Measurements from ENCODE around the gene ZNRD2. TPM values are rescaled to one million over a fixed set of nuclear protein-coding genes. Genes with fewer than 3 reads are reported as not detected.

Gene ZNRD2
- total and polyA plus RNA-seq, 10 of the 15 experiments (the other 5 are each of a cell fraction or from before 2014, with no cell fraction given), result 7.9 to 111 (median 55.4) TPM

DNA sequence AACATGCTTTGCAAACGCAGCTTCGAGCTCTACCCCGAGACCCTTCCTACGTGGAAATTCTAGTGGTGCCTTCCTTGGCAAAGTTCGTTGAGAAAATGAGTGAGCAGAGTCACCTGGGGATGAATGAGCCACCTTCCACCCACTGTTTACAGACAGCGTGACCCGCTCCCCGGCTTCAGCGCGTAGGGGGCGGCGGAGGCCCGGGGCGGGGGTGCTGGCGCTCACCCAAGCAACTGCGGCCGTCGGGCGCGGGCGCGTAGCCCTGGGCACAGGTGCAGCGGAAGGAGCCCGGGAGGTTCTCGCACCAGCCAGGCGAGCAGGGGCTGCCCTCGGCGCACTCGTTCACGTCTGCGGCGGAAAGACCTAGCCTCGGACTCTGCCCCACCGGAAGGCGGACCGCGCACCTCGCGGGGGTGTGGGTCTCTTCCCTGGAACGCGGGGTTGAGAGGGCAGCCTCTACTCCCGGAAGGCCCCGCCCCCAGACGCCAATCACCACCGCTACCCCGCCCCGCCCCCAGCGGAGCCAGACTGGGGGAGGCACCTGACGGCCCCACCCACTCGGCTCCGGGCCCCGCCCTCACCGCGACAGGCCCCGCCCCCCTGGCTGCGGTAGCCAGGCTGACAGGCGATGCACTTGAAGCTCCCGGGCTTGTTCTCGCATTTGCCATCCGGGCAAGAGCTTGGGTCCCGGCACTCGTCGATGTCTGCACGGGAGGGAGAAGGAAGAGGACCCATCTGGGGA is 23.9 kb upstream of the ZNRD2 start (continued):
- no peak for TF ChIP-seq REST (IDR thresholded peaks at IDR 0.05; ENCODE audit: low read depth, low read length)
- TF ChIP-seq, protein P1, sequence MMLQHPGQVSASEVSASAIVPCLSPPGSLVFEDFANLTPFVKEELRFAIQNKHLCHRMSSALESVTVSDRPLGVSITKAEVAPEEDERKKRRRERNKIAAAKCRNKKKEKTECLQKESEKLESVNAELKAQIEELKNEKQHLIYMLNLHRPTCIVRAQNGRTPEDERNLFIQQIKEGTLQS (IDR thresholded peaks at IDR 0.05; ENCODE audit: borderline replicate concordance, extremely low read depth, low read depth, low read length), result no peak
- TF ChIP-seq RAD51 (IDR thresholded peaks at IDR 0.05), result no peak
- TF ChIP-seq SREBF2 (IDR thresholded peaks at IDR 0.05; ENCODE audit: low read length), result no peak
- no peak for TF ChIP-seq ZBED1 (IDR thresholded peaks at IDR 0.05; ENCODE audit: borderline replicate concordance)
- TF ChIP-seq E4F1 (IDR thresholded peaks at IDR 0.05; ENCODE audit: borderline replicate concordance, partially characterized antibody), result no peak
- peak; percentile 81; the same call in 1 of the 2 replicates for TF ChIP-seq IKZF1 (conservative IDR thresholded peaks at IDR 0.05)
- TF ChIP-seq, protein P2, sequence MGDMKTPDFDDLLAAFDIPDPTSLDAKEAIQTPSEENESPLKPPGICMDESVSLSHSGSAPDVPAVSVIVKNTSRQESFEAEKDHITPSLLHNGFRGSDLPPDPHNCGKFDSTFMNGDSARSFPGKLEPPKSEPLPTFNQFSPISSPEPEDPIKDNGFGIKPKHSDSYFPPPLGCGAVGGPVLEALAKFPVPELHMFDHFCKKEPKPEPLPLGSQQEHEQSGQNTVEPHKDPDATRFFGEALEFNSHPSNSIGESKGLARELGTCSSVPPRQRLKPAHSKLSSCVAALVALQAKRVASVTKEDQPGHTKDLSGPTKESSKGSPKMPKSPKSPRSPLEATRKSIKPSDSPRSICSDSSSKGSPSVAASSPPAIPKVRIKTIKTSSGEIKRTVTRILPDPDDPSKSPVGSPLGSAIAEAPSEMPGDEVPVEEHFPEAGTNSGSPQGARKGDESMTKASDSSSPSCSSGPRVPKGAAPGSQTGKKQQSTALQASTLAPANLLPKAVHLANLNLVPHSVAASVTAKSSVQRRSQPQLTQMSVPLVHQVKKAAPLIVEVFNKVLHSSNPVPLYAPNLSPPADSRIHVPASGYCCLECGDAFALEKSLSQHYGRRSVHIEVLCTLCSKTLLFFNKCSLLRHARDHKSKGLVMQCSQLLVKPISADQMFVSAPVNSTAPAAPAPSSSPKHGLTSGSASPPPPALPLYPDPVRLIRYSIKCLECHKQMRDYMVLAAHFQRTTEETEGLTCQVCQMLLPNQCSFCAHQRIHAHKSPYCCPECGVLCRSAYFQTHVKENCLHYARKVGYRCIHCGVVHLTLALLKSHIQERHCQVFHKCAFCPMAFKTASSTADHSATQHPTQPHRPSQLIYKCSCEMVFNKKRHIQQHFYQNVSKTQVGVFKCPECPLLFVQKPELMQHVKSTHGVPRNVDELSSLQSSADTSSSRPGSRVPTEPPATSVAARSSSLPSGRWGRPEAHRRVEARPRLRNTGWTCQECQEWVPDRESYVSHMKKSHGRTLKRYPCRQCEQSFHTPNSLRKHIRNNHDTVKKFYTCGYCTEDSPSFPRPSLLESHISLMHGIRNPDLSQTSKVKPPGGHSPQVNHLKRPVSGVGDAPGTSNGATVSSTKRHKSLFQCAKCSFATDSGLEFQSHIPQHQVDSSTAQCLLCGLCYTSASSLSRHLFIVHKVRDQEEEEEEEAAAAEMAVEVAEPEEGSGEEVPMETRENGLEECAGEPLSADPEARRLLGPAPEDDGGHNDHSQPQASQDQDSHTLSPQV (IDR thresholded peaks at IDR 0.05), result no peak
- peak; percentile 46; the same call in 1 of the 2 replicates for TF ChIP-seq ELK1 (IDR thresholded peaks at IDR 0.05; ENCODE audit: low read depth, low read length)
- TF ChIP-seq NR2C2 (IDR thresholded peaks at IDR 0.05; ENCODE audit: borderline replicate concordance, control insufficient read depth, insufficient read length, low read depth), result no peak
- TF ChIP-seq, protein P3, sequence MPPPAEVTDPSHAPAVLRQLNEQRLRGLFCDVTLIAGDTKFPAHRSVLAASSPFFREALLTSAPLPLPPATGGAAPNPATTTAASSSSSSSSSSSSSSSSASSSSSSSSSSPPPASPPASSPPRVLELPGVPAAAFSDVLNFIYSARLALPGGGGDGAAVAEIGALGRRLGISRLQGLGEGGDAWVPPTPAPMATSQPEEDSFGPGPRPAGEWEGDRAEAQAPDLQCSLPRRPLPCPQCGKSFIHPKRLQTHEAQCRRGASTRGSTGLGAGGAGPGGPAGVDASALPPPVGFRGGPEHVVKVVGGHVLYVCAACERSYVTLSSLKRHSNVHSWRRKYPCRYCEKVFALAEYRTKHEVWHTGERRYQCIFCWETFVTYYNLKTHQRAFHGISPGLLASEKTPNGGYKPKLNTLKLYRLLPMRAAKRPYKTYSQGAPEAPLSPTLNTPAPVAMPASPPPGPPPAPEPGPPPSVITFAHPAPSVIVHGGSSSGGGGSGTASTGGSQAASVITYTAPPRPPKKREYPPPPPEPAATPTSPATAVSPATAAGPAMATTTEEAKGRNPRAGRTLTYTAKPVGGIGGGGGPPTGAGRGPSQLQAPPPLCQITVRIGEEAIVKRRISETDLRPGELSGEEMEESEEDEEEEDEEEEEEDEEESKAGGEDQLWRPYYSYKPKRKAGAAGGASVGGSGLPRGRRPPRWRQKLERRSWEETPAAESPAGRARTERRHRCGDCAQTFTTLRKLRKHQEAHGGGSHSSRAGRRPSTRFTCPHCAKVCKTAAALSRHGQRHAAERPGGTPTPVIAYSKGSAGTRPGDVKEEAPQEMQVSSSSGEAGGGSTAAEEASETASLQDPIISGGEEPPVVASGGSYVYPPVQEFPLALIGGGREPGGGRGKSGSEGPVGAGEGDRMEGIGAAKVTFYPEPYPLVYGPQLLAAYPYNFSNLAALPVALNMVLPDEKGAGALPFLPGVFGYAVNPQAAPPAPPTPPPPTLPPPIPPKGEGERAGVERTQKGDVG (CRISPR knock-in tag; IDR thresholded peaks at IDR 0.05), result no peak
- no peak for TF ChIP-seq FOS (IDR thresholded peaks at IDR 0.05; ENCODE audit: borderline replicate concordance, extremely low read depth, insufficient read length)
